Hepatocyte (in vitro differentiated cells): ENCODE results near the gene FAM162A.

Experiments
- EZH2 ChIP-seq: fragments of 200-600 bp; sonication (generic); IDR thresholded peaks from 2 replicates; pipeline ENCODE4 v1.6.1; 2016; ENCODE audit warnings: antibody characterized with exemption, mild to moderate bottlenecking, borderline replicate concordance
- EZH2phosphoT487 ChIP-seq: fragments of 200-600 bp; sonication (generic); IDR thresholded peaks from one replicate; pipeline ENCODE4 v1.6.1; 2018; ENCODE audit warnings: antibody characterized with exemption, mild to moderate bottlenecking, low read depth, moderate library complexity; ENCODE audit not compliant: unreplicated experiment, severe bottlenecking
- TF ChIP-seq, protein P1 (sequence below): fragments of 200-600 bp; sonication (generic); IDR thresholded peaks from 2 replicates; pipeline ENCODE4 v1.5.1; 2016; ENCODE audit warnings: antibody characterized with exemption, mild to moderate bottlenecking; ENCODE audit not compliant: poor library complexity

DNA sequence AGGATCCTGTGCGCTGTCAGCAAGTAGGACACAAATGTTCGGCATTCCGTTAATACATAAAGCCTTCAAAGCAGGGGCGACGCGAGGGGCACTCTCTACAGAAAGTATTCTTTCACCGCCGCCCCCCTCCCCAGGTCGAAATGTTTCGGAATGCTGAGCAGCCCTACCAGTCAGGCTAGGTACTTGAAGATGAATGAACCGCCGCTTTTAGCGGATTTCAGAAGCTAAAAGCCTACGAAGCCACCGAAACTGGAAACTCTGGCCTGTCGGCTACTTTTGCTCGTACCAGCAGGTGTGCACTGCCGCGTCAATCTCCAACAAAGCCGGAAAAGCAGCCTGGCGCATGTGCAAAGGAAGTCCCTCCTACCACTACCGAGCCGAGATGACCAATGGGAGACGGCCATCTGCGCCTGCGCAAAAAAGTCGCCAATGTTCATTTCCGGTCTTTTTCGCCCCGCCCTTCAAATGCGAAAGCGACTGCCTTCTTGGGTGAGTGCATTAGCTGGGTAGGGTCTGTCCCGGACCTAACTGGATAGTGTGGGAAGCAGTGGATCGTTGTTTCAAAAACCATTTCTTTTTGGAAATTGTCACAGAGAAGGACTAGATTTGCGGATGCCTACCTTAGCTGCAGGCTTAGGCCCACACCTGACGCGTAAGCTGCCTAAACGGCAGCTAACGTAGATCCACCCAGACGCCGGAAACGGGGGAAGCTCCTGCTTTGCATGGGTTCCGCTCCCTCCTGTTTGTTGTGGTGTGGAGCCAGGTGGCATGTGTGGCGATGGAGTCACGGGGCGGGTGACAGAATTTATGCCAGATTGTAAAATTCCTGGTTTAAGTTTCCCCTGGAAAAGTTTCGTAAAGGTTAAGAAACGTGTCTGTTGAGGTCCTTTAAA, 32.0 kb downstream of the FAM162A start, which contains the start of gene WDR5B:
- TF ChIP-seq EZH2phosphoT487 = no peak
- TF ChIP-seq, protein P1, sequence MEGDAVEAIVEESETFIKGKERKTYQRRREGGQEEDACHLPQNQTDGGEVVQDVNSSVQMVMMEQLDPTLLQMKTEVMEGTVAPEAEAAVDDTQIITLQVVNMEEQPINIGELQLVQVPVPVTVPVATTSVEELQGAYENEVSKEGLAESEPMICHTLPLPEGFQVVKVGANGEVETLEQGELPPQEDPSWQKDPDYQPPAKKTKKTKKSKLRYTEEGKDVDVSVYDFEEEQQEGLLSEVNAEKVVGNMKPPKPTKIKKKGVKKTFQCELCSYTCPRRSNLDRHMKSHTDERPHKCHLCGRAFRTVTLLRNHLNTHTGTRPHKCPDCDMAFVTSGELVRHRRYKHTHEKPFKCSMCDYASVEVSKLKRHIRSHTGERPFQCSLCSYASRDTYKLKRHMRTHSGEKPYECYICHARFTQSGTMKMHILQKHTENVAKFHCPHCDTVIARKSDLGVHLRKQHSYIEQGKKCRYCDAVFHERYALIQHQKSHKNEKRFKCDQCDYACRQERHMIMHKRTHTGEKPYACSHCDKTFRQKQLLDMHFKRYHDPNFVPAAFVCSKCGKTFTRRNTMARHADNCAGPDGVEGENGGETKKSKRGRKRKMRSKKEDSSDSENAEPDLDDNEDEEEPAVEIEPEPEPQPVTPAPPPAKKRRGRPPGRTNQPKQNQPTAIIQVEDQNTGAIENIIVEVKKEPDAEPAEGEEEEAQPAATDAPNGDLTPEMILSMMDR = no peak
- TF ChIP-seq EZH2 = no peak
